HG02610 (cell line): ENCODE measurements around the gene PGC.

Experiments used
- ATAC-seq: cut with Tn5 transposase; IDR thresholded peaks from one replicate; pipeline ENCODE4 v1.9.1; 2021; ENCODE audit warnings: mild to moderate bottlenecking, moderate library complexity; ENCODE audit not compliant: unreplicated experiment

The PGC gene

DNA sequence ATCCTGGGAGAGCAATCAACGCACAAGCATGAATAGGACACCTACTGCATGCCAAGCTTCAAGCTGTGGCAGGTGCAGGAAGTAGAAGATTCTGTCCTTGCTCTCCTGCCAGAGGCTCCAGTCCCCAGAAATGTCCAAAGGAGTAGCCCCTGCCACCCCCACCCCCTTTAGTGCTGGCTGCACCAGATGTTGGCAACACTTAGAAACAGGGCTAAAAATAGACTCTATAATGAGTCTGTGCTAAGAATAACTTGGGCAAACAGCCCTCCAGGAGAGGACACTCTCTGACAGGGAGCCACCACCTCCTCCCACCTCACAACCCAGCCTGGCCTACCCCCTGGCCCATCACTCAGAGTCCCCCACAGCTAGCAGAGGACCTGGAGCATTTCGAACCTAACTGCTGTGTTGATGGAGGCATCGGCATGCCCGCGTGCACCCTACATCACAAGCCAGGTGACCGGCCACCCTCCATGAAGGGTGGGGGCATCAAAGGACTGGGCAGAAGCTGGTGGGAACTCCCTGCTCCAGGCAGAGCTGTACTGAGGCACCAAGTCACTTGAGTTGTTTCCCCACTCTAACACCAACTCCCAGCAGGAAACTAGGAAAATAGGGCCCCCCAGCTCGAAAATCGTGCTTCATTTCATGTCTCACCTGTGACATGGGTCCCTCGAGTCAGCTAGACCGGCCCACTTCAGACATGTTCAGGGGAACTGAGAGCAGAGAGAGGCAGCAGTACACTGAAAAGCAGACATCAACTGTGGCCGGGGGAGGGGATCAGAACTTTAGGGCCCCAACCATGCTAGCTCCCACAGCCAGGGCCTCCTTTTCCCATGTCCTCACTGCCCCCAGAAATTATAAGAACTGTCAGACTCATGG, 30.4 kb downstream of the PGC start:
- ATAC-seq, result no peak

DNA sequence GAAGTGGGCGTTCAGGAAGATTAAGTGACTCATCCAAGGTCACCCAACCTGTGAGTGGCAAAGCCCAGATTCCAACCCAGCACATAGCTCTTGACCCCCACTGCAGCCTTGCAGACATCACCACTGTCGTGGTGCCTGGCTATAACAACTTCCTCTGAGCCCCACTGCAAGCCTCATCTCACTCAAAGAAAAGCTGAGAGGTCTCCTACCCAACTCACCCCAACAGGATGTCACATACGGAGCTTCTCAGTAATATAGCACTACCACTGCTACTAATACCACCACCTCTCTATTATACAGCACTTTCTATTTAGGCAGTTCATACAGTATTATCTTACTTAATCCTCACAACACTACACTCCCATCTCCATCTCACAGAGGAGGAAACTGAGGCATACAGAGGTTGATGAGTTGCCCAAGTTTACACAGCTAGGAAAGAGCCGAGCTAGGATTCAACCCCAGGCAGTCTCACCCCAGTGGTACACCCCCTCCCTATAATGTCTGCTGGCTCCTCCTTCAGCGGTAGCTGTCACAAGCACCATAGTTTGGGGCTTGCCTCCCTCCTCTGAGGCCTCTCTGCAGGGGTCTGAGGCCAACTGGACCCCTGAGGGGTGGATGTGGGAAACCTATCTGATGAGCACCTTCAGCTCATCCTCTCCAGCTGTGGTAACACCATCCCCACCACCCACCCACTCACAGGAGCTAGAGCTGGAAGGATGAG, 31.2 kb downstream of the PGC start:
- ATAC-seq, result no peak

DNA sequence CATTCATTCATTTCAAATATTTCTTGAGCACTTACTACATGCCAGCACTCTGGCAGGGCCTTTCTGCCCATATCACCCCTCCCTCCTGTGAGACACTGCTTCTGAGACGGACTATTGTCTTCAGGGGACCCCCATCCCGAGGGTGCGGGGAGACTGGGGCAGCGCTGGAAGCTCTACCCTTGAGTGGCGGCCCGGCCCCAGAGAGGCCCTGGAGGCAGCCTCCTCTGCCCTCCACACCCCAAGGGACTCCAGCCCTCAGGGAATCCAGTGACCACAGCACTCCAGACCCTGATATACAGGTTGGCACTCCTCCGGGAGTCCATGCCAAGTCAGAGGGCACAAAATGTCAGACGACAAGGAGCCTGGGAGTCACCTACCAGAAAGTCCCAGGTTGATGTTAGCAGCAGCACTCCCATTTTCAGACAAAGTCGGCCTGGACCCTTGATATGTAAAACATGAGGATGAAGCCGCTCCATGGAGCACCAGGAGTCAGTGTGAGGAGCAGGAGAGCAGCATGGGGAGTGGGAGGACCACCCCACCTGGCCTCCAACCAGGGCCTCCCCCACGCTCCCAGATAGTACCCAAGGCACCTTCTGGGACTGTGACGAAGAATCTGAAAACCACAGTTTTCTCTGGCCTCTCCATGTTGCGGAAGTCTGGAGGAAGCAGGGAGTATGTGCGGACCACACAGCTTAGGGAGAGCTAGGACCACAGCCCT, 32.5 kb downstream of the PGC start:
- no peak for ATAC-seq

DNA sequence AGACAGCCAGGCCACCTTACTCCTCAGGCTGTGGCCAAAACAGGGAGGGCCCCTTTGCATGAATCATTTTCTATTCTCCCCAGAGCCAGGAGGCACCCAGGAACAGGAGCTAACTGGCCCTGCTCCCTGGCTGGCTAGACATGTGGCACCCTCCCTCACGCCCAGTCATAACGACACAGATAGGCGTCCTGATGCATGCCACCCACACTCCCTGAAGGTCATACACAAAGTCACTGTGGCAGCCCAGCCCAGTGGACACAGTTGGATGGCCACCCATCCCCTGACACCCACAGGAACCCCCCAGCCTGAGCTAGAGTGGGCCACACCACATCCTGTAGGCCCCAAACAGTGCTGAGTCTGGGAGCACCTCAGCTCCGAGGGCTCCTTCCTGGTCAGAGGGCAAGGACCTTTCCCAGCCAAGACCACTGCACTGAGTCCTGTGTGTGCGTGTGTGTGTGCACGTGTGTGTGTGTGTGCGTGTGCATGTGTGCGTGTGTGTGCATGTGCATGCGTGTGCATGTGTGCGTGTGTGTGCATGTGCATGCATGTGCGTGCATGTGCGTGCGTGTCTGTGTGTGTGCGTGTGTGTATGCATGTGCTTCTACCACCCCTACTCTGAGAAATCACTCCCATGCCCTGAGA, 33.4 kb downstream of the PGC start:
- peak; percentile 65 for ATAC-seq

DNA sequence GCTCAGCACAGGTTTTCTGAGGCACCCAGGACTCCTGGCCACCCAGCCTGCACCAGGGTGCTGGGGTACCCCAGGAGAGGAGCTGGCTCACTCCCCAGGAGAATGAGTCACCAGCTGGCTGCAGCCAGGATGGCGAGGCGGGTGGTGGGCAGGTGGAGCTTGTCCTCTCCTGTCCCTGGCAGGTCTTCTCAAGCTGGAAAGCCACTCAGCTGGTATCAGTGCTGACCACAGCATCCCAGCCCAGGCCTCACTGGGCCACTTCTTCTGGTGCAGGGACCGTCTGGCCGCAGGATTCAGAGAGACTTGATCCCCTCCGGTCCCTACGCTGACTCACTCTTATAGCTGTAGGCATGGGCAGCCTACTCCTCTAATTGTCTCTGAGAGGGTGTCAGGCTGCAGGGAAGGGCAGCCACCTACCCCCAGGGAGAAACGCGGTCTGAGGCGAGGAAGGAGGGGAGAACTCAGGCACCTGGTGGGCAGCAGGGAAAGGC, 34.0 kb downstream of the PGC start:
- no peak for ATAC-seq

DNA sequence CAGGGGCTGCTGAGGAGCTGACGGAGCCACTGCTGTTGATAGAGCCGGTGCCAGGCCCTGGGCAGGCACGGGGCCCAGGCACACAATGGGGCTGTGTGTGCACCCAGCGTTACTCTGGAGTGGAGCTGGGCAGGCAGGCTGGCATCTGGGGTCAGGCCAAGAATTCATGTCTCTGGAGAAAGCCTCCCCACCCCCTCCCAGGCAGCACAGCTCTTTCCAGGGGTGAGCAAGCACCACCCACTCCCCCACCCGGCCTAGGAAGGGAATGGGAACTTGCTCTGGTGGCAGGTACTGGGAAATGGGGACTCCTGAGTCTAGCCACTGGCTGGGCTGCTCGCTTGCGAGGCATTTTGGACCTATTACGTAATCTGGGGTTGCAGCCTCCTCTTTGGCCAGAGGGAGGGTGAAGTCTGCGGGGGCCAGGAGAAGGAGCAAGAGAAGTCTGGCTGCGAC, 34.5 kb downstream of the PGC start:
- no peak for ATAC-seq

DNA sequence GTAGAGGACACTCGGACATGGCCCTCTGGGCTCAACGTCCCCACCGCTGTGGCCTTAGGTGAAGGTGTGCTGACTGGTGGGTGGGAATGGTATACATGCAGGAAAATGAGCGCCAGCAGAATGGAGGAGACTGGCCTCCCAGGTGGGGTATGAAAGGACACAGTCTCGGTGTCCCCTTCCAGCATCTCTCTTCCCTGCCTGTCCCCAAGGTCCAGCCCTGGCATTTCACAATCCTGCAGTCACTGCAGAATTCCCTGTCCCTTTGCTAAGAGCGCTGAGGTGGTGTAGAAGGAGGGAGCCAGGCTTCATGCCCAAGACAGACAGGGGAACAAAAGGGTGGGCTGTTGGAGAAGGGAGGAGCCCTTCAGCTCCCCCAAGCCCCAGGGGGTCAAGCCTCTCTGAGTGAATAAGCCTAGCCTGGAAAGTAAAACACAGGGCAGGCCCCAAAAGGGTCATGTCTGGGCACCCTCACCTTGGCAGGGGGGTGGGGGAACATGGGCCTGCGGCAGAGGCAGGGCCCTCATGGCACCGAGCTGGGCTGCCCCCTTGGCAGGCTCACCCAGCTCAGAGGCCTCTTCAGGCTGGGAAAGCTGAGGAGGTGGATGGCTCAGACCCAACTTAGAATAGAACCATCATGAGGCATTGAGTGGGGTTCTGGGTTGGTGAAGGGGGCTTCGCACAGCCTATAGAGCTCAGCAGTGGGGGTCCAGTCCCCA, 35.7 kb downstream of the PGC start:
- ATAC-seq, result no peak

DNA sequence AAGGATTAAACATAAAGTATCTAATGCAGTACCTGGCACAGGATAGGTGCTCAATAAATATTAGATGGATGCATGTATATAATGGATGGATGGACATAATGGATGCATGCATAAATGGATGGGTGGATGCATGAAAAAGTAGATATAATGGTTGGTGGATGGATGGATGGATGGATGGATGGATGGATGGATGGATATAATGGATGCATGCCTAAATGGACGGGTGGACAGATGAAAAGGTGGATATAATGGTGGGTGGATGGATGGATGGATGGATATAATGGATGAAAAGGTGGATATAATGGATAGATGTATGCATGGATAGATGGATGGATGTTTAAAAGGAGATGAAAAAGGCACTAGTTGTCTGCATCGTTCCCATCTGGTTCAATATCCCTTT, 37.8 kb downstream of the PGC start:
- no peak for ATAC-seq

DNA sequence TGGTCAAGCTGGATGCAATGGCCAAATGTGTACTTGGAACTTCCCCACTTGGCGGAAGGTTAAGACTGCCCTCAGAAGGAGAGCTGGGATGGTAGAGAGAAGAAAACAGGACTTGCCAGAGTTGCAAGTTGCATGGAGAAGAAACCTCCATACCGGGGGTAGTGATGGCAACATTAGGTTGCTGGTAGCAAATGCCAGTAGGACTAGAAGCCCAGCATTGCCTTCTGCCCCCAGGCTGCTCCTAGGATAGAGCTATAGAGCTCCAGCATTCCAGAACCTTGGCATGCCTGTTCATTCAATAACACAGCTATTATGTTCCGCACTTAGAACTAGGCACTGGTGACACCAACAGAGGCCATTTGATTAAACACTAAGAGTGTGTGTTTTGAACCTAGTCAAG, 38.3 kb downstream of the PGC start:
- no peak for ATAC-seq

DNA sequence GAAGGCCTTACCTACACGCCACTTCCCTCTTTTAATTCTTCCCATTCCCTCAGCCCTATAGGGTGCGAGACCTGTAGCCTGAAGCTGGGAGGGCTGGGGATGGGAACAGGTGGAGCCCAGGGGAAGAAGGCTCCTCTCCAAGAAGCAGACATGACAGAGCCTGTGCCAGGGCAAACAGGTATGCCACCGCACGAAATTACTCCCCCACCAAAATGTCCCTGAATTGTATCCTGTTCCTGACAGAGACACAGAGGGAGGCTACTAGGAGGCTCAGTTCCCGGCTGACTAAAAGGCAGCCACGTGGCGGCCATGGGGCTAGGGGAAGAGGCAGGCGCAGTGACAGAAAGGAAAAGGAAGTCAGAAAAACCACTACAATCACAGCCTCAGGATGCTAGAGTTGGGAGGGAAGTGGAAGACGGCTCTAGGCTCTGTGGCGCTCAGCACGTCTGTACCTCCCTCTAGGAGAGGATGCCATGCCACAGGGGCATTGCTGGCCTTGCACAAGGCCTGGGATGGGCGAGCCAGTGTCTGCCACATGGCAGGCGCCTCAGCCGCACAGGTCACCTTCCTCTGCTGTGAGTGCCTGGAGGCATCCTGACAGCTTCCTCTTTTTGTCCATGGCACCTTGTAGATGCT, 39.5 kb downstream of the PGC start:
- no peak for ATAC-seq

DNA sequence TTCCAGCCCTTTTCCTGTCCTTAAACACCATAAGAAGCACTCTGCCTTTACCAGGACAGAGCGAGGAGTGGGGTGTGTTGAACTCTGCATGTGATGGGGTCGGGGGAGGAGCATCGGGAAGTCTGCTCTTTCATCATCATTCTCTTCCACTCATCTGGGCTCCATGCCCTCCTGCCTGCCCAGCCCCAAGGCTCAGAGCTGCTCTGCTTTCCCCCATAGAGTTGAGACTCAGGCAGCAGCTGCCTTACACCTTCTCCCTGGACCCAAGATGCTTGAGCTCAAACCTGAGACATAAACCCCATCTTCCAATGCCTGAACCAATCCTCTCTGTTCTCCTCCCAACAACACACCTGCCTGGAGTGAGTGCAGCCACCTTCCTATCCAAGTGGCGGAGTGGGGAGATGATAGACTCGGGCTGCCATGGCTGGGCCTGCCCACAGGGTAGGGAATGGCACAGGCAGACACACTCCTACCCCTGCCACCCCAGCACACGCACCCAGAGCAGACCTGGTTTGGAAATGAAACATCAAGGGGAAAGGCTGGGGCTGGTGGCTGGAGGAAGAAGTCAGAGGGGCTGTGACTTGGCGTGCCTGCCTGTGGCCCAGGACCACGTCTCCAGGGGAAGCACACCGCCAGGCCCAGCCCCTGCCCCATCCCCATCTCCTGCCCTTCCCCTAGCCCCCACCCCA, 40.2 kb downstream of the PGC start:
- no peak for ATAC-seq

DNA sequence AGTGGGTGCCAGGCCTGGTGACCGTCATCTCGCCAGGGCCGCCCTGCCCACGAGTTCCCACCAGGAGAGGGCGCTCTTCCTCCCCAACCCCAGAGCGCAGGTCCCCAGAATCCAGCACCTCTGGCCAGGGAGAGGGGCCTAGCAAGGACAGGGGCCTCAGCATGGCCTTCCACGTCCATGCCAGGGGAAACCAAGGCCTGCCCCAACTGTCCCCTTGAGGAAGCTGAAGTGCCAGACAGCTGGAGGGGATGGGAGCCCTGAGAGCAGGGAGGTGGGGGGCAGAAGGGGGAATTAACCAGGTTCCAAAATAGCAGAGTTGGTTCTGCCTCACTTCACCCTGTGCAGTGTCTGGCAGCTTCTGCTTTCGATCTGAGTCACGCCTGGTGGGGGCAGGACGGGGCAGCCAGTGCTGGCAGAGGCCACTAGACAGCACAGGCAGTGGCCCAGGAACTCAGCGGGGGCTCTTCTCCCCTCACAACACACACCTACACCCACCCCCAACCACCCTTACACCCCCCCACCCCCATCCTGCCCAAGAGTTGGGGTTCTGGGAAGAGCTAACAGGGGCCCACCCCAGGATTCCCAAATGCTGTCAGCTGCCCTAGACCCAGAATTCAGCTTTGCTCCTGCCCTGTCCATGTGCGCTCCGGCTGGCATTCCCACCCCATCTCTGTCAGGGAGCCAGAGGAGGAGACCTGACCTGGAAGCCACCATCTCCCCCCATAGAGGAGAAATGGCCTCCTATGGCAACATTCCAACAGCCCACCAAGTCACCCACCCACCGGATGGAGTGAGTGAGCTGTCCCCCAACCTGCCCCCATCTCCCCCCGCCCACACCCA, 41.0 kb downstream of the PGC start:
- ATAC-seq, result peak; percentile 60

DNA sequence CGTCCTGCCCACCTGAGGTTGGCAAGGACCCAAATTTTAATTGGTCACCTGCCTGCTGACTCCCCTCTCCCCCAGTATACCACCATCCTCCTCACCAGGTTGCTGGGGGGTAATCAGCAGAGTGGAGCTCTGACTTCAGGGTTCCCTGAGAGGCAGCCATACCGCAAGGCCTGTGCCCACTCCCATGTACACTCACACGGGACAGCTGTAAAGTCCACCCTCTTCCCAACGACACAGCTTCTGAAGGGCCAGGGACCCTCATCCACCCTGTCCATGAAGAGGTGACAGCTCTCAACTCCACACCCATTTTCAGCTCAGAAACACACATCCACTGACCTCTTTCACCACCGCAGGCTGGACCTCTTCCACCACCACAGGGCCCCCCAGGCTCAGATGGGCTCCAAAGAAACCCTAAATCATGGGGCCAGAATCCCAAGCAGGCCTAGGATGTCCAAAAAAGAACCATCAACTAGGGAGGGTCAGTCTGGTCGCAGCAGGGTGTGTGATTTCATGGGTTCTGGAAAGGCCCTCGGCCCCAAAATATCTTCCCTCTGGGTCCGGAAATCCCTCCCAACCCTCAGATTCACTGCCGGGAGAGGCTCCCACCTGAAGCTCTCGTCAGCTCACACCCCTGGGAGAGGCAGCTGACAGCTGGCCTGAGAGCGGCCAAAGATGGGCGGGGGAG, 41.7 kb downstream of the PGC start:
- no peak for ATAC-seq

DNA sequence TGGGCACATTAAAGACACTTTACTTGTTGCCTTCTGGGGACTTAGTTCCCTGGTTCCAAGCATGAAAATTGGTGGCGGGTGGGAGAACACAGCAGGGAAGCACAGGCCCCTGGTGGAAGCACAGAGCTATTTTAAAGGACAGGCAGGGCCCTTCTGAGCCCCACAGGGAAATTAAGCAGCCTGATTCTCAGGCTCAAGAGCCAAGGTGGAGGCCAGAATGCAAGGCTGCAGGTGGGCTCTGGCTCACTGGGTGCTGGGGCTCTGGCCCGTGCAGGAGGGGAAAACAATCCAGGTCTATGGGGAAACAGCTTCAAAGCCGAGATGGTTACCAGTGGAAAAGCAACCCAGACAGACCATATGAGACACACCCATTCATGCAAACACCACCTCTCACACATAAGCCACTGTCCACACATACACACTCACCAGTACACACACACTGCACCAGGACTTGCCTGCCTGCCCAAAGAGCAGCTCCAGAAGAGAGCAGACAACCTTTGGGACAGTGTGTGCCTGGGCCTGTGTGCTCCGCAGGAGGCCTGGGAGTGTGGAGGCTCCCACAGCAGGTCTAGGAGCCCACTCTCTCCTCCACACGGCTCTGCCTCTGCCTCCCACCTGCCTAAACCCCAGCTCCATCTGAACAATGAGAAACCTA, 42.4 kb downstream of the PGC start:
- no peak for ATAC-seq

DNA sequence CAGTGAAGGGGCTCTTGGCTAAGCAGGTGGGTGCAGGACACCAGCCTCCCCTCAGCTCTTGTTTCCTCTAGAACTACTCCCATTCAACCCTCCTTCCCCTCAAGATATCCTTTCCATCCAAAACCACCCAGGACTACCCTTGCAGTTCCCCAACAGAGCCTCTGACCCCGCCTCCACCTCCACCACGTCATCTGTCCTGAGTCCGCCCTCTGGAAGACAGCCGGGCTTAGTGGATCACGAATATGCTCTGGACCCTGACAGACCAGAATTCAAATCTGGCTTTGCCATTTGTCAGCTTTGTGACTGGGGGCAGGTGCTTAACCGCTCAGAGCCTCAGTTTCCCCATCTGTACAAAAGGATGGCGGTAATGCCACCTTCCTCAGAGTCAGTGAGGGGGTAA, 43.2 kb downstream of the PGC start:
- no peak for ATAC-seq

DNA sequence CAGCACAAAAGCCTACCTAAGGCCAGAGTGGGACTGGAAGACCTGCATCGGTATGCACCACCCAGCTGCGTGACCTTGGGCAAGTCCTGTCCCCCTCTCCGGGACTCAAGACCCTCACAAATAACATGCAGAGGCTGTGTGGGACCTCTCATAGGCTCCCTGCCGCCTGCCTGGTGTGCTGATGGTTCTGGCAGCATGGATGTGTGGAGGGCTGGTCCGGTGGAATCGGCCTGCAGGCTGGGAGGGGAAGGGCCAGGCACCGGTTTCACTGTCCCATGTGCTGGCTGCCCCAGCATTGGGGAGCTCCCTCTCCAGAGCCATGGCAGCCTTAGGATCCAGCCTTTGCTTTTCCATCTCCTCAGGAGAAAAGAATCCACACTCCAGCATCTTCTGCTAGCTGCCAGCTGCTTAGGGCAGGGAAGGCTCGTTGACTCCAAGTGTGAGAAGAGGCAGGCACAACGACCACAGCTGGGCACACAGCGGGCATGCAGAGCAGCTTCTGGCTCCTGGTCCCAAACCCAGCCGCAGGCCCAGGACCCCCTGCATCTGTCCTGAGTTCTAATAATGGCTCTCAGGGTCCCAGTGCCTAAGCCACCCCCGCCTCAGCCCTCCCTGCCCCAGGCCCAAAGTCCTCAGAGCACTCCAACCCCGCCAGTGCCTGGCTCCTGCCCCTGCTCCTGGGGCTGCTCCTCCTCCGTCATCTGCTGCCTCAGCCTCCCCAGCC, 44.3 kb downstream of the PGC start:
- no peak for ATAC-seq
